ENCODE measurements around the gene PNLIPRP1. TPM values are rescaled to one million over a fixed set of nuclear protein-coding genes. Genes with fewer than 3 reads are reported as not detected.

The PNLIPRP1 gene
- total RNA-seq, 2 donors from 2014 or later = not detected

DNA sequence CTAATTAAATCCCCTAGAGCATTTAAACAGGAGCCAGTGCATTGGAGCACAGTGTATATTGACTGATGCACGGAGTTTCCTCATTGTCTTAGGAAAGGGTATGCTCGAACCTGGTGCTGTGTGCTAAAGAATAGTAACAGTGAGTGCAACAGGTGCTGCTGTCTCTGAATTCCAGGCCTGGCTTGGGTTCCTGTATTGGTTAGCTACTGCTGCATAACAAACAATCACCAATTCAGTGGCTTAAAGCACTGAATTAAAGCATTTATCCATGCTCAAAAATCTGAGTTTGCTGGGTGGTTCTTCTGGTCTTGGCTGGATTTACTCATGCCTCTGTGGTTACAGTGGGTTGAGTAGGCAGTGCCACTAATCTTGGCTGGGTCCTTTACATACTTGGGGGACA is 1.8 kb upstream of the PNLIPRP1 start:
- no peaks in the 10 kb centered on the region for H3K9me3 Mint-ChIP-seq

GRCh38 chr10:116589926-116590325 is 833 bp upstream of the PNLIPRP1 start:
- ATAC-seq (replicated peaks) = no peak
- H3K4me1 Mint-ChIP-seq = no peaks in the 10 kb centered on the region
- H3K4me3 Mint-ChIP-seq = no peak overlapping the region
- H3K27me3 Mint-ChIP-seq = no peaks in the 10 kb centered on the region
- H3K27ac Mint-ChIP-seq = no peak overlapping the region
- no peaks in the 10 kb centered on the region for H3K36me3 Mint-ChIP-seq (ENCODE audit: low read depth)
- no peaks in the 10 kb centered on the region for H3K9me3 Mint-ChIP-seq

More for the DNA sequence above, 1.8 kb upstream of the PNLIPRP1 start:
- Mint-ChIP-seq H3K27ac (no peak overlapping the region), H3K27me3 (no peaks in the 10 kb centered on the region), H3K4me3 (no peak overlapping the region), H3K36me3 (ENCODE audit: low read depth) (no peaks in the 10 kb centered on the region), H3K4me1 (no peaks in the 10 kb centered on the region)
- no peak for ATAC-seq (replicated peaks)

- H3K36me3 Mint-ChIP-seq (ENCODE audit: low read depth) = no peaks in the 10 kb centered on the region
Measured at GRCh38 chr10:116593139-116593740, 2.5 kb downstream of the PNLIPRP1 start.

DNA sequence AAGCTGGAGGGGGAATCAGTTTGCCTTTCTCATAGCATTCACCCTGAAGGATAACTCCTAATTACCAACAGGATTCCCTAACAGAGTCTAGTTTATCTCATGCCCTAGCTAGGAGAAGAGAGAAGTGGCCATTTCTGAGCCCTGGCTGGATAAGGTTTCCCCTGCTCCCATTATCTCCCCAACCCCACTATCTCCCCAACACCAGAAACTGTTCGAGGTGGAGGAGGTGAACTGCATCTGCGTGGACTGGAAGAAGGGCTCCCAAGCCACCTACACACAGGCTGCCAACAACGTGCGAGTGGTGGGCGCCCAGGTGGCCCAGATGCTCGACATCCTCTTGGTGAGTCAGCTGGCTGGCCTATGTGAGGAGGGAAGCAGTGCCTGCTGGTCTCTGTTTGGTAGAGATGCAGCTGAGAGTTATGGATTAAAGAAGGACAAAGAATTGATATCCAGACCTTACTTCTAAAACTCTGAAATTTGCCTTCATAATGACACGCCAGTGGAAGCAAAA is 3.8 kb downstream of the PNLIPRP1 start:
- no peak overlapping the region for H3K4me3 Mint-ChIP-seq
- H3K27me3 Mint-ChIP-seq = peaks cover 6% of the 10 kb centered on the region
- no peaks in the 10 kb centered on the region for H3K36me3 Mint-ChIP-seq (ENCODE audit: low read depth)
- ATAC-seq (replicated peaks) = no peak
- H3K9me3 Mint-ChIP-seq = no peaks in the 10 kb centered on the region
- H3K4me1 Mint-ChIP-seq = no peaks in the 10 kb centered on the region
- no peak overlapping the region for H3K27ac Mint-ChIP-seq

More at GRCh38 chr10:116593139-116593740, 2.5 kb downstream of the PNLIPRP1 start:
- no peaks in the 10 kb centered on the region for H3K4me1 Mint-ChIP-seq
- peaks cover 6% of the 10 kb centered on the region for H3K27me3 Mint-ChIP-seq
- H3K27ac Mint-ChIP-seq = no peak overlapping the region
- H3K9me3 Mint-ChIP-seq = no peaks in the 10 kb centered on the region
- no peak for ATAC-seq (replicated peaks)
- H3K4me3 Mint-ChIP-seq = no peak overlapping the region

DNA sequence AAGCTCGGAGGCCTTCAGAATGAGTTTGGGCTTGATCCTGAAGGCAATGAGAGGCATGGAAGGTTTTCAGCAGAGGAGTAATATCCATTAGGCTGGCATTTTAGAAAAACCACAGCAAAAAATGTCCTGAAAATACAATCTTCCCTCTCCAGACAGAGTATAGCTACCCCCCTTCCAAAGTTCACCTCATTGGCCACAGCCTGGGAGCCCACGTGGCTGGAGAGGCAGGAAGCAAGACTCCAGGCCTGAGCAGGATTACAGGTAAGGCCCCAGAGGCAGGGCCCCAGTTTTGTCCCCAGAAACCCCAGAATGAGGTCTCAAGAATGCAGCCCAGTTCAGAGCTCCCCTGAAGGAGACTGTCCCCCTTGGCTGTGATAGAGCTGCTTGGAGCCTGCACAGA is 5.3 kb downstream of the PNLIPRP1 start:
- no peak for ATAC-seq (replicated peaks)
- Mint-ChIP-seq H3K4me1 (no peaks in the 10 kb centered on the region), H3K27ac (no peak overlapping the region), H3K9me3 (no peaks in the 10 kb centered on the region), H3K4me3 (no peak overlapping the region), H3K36me3 (ENCODE audit: low read depth) (no peaks in the 10 kb centered on the region), H3K27me3 (peaks cover 6% of the 10 kb centered on the region)

DNA sequence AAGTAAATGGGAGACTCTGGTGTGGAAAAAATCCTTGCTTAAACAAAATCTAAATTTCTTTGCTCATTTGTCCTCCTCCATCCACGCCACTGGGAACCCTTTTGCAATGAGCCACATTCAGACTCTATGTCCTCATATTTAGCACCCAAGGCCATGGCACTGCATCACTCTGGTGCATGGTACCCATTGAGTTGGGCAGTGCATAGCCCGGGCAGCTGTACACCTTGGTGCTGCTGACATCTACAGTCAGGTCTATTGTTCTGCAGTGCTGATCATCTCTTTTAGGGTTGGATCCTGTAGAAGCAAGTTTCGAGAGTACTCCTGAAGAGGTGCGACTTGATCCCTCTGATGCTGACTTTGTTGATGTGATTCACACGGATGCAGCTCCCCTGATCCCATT is 6.8 kb downstream of the PNLIPRP1 start:
- H3K27ac Mint-ChIP-seq = no peak overlapping the region
- H3K9me3 Mint-ChIP-seq = no peaks in the 10 kb centered on the region
- no peak overlapping the region for H3K4me3 Mint-ChIP-seq
- no peaks in the 10 kb centered on the region for H3K4me1 Mint-ChIP-seq
- peaks cover 6% of the 10 kb centered on the region for H3K27me3 Mint-ChIP-seq
- no peaks in the 10 kb centered on the region for H3K36me3 Mint-ChIP-seq (ENCODE audit: low read depth)
- no peak for ATAC-seq (replicated peaks)

- Mint-ChIP-seq H3K4me1 (no peaks in the 10 kb centered on the region), H3K4me3 (no peak overlapping the region), H3K36me3 (ENCODE audit: low read depth) (no peaks in the 10 kb centered on the region), H3K27me3 (peaks cover 6% of the 10 kb centered on the region), H3K9me3 (no peaks in the 10 kb centered on the region), H3K27ac (no peak overlapping the region)
- ATAC-seq (replicated peaks) = no peak
Measured at GRCh38 chr10:116598329-116598728, 7.6 kb downstream of the PNLIPRP1 start.

GRCh38 chr10:116599991-116600390 is 9.2 kb downstream of the PNLIPRP1 start:
- Mint-ChIP-seq H3K9me3 (no peaks in the 10 kb centered on the region), H3K36me3 (ENCODE audit: low read depth) (no peaks in the 10 kb centered on the region), H3K4me3 (no peak overlapping the region), H3K27ac (no peak overlapping the region), H3K27me3 (peaks cover 6% of the 10 kb centered on the region), H3K4me1 (no peaks in the 10 kb centered on the region)
- no peak for ATAC-seq (replicated peaks)

GRCh38 chr10:116602648-116603400 is 12.1 kb downstream of the PNLIPRP1 start:
- no peak for ATAC-seq (replicated peaks)
- Mint-ChIP-seq H3K27me3 (peaks cover 13% of the 10 kb centered on the region), H3K27ac (no peak overlapping the region), H3K9me3 (no peaks in the 10 kb centered on the region), H3K4me1 (no peaks in the 10 kb centered on the region), H3K4me3 (no peak overlapping the region), H3K36me3 (ENCODE audit: low read depth) (no peaks in the 10 kb centered on the region)

GRCh38 chr10:116606061-116606483 is 15.3 kb downstream of the PNLIPRP1 start:
- Mint-ChIP-seq H3K4me3 (no peak overlapping the region), H3K4me1 (no peaks in the 10 kb centered on the region), H3K27ac (no peak overlapping the region)

DNA sequence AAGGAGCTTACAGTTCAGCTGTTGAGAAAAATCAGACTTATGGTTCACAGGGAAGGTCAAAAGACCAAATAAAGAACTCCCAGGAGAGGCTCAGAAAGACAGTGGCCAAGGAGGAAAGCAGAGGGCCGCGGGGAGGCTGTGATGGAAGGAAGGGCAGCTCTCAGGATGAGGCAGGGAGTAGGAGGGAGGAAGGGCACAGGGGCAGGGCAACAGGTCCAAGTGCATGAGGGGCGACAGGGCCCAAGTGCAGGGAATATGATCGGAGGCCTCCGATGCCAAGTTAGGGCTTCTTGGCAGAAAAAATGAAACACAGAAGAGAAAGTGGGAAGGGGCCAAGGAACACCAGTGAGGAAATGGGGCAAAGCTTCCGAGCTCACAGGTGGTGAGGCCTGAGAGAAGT is 16.6 kb downstream of the PNLIPRP1 start:
- H3K4me1 Mint-ChIP-seq = no peaks in the 10 kb centered on the region
- ATAC-seq (replicated peaks) = no peak
- no peaks in the 10 kb centered on the region for H3K9me3 Mint-ChIP-seq
- H3K36me3 Mint-ChIP-seq (ENCODE audit: low read depth) = no peaks in the 10 kb centered on the region
- no peak overlapping the region for H3K4me3 Mint-ChIP-seq
- H3K27me3 Mint-ChIP-seq = peaks cover 17% of the 10 kb centered on the region
- H3K27ac Mint-ChIP-seq = no peak overlapping the region

More at GRCh38 chr10:116606061-116606483, 15.3 kb downstream of the PNLIPRP1 start:
- no peak for ATAC-seq (replicated peaks)
- H3K36me3 Mint-ChIP-seq (ENCODE audit: low read depth) = no peaks in the 10 kb centered on the region
- no peaks in the 10 kb centered on the region for H3K9me3 Mint-ChIP-seq
- peaks cover 17% of the 10 kb centered on the region for H3K27me3 Mint-ChIP-seq

GRCh38 chr10:116608686-116609594 is 18.2 kb downstream of the PNLIPRP1 start:
- H3K4me3 Mint-ChIP-seq = no peak overlapping the region

DNA sequence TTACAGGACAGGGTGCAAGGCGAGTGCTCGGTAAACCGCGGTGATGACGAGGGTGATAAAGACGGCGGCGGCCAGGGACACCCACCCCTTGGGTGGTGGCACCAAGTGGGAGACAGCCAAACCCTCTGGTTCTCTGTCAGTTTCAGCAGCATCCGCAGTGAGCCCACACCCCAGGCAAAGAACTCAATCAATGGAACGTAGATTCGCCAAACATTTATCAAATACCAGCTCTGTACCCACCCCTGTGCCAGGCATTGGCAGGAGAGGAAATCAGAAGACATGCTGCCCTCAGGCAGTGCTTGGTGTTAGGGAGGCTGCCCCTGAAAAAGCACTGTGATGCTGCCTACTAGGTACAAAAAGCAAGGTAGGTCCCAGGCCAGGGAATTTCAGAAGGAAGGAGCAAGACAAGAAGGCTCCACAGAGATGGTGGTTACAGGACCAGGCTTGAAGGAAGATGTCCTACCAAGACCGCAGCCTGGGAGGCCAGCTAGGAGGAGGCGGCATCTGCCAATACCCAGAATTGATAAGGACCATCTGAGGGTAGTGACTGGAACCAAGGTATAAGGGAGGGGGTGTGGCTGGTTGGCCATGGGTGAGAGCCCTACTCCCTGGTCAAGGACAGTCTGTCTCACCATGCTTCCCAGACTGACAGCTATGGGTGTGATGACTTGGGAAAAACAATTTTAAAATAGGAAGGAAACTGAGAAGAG is 19.8 kb downstream of the PNLIPRP1 start:
- Mint-ChIP-seq H3K27ac (no peak overlapping the region), H3K36me3 (ENCODE audit: low read depth) (no peaks in the 10 kb centered on the region), H3K4me1 (no peaks in the 10 kb centered on the region), H3K9me3 (no peaks in the 10 kb centered on the region), H3K27me3 (peaks cover 12% of the 10 kb centered on the region), H3K4me3 (no peak overlapping the region)
- ATAC-seq (replicated peaks) = no peak

More at GRCh38 chr10:116608686-116609594, 18.2 kb downstream of the PNLIPRP1 start:
- Mint-ChIP-seq H3K4me1 (no peaks in the 10 kb centered on the region), H3K27me3 (peaks cover 17% of the 10 kb centered on the region), H3K27ac (no peak overlapping the region), H3K36me3 (ENCODE audit: low read depth) (no peaks in the 10 kb centered on the region), H3K9me3 (no peaks in the 10 kb centered on the region)
- ATAC-seq (replicated peaks) = peak; percentile 21

GRCh38 chr10:116611153-116611545 is 20.4 kb downstream of the PNLIPRP1 start:
- H3K4me1 Mint-ChIP-seq = no peaks in the 10 kb centered on the region

More at GRCh38 chr10:116611153-116611545, 20.4 kb downstream of the PNLIPRP1 start:
- H3K27me3 Mint-ChIP-seq = peaks cover 9% of the 10 kb centered on the region
- H3K27ac Mint-ChIP-seq = no peak overlapping the region
- H3K36me3 Mint-ChIP-seq (ENCODE audit: low read depth) = no peaks in the 10 kb centered on the region
- ATAC-seq (replicated peaks) = no peak
- H3K9me3 Mint-ChIP-seq = no peaks in the 10 kb centered on the region
- no peak overlapping the region for H3K4me3 Mint-ChIP-seq

Measured in activated T-helper 17 cell treated with anti-CD3 and anti-CD28 coated beads, Interleukin-2, amount 50 U/mL, for 72 hours (primary cell).